ENCODE measurements around the gene GAS2L2.

DNA sequence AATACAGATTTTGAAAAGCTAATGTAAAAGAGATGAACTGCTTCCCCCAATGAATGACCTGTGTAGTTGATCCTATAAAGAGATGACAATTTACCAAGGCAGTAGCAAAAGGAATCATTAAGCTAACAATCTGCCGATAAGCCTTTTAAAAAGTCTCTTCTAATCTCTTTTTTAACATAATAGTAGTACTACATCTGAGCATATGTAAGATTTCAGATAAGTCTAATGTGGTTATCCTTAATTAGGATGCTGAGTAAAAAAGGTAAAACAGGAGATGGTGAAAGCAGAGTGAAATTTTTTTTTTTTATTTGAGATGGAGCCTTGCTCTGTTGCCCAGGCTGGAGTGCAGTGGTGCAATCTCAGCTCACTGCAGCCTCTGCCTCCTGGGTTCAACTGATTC lies 47.8 kb downstream of the GAS2L2 start:
- no peak for TF ChIP-seq POLR2A (IDR thresholded peaks at IDR 0.05)
- TF ChIP-seq, protein P1, sequence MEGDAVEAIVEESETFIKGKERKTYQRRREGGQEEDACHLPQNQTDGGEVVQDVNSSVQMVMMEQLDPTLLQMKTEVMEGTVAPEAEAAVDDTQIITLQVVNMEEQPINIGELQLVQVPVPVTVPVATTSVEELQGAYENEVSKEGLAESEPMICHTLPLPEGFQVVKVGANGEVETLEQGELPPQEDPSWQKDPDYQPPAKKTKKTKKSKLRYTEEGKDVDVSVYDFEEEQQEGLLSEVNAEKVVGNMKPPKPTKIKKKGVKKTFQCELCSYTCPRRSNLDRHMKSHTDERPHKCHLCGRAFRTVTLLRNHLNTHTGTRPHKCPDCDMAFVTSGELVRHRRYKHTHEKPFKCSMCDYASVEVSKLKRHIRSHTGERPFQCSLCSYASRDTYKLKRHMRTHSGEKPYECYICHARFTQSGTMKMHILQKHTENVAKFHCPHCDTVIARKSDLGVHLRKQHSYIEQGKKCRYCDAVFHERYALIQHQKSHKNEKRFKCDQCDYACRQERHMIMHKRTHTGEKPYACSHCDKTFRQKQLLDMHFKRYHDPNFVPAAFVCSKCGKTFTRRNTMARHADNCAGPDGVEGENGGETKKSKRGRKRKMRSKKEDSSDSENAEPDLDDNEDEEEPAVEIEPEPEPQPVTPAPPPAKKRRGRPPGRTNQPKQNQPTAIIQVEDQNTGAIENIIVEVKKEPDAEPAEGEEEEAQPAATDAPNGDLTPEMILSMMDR (IDR thresholded peaks at IDR 0.05): no peak
